HEK293 (cell line): ENCODE measurements around the gene FGFRL1.

Source experiments
- CTCF ChIA-PET: fragments of 350-600 bp; formaldehyde crosslinking; extraction: SDS; loops from one replicate; lab custom pipeline; 2021; ENCODE audit warnings: antibody characterized with exemption; lab: Yijun Ruan, JAX
- POLR2A ChIA-PET: fragments of 300-600 bp; formaldehyde crosslinking; extraction: SDS; loops from one replicate; lab custom pipeline; 2020; ENCODE audit warnings: antibody characterized with exemption, inconsistent platforms; lab: Yijun Ruan, JAX
- H3K27ac ChIP-seq: fragments of 200-500 bp; sonication (Bioruptor generic); 2 replicates; pipeline ENCODE4 v1.5.1; 2014; ENCODE audit warnings: low read depth, low read length, control low read depth, inconsistent platforms; ENCODE audit errors: extremely low read depth
- H3K36me3 ChIP-seq, 2 experiments: fragments of 200-500 bp in 1 of 2; sonication (Bioruptor generic) in 1 of 2; 1 replicate in 1 of 2; 2 replicates in 1 of 2; pipeline ENCODE4 v1.5.1; 2014 to 2017; ENCODE audit warnings: inconsistent platforms in 2 of 2, low read length in 2 of 2; ENCODE audit not compliant: control insufficient read depth in 2 of 2, insufficient read depth in 1 of 2
- H3K4me1 ChIP-seq: fragments of 200-500 bp; sonication (Bioruptor generic); 2 replicates; pipeline ENCODE4 v1.5.1; 2014; ENCODE audit warnings: mild to moderate bottlenecking, low read length, inconsistent platforms; ENCODE audit not compliant: control insufficient read depth, insufficient read depth
- H3K4me3 ChIP-seq: 2 replicates; pipeline ENCODE4 v1.5.1; 2011; ENCODE audit warnings: low read depth, mild to moderate bottlenecking, control low read depth, low read length, moderate library complexity
- H3K9me3 ChIP-seq: fragments of 200-500 bp; sonication (Bioruptor generic); 2 replicates; pipeline ENCODE4 v1.5.1; 2014; ENCODE audit warnings: low read depth, low read length, inconsistent platforms; ENCODE audit not compliant: control insufficient read depth, insufficient read depth
- AEBP2 ChIP-seq: fragments of 450-650 bp; formaldehyde crosslinking; IDR thresholded peaks from 2 replicates; pipeline ENCODE4 v1.5.1; 2016; ENCODE audit warnings: missing biosample characterization, missing genetic modification characterization, borderline replicate concordance
- ELK4 ChIP-seq: IDR thresholded peaks from 2 replicates; pipeline ENCODE4 v1.6.1; 2011; ENCODE audit warnings: mild to moderate bottlenecking, low read depth, low read length, borderline replicate concordance
- KLF10 ChIP-seq: fragments of 450-650 bp; IDR thresholded peaks from 2 replicates; pipeline ENCODE4 v1.5.1; 2018; ENCODE audit warnings: missing biosample characterization, mild to moderate bottlenecking, missing genetic modification characterization
- MZF1 ChIP-seq: fragments of 450-650 bp; formaldehyde crosslinking; IDR thresholded peaks from 2 replicates; pipeline ENCODE4 v1.5.1; 2017; ENCODE audit warnings: missing biosample characterization, missing genetic modification characterization, borderline replicate concordance
- PRDM1 ChIP-seq: fragments of 450-650 bp; formaldehyde crosslinking; IDR thresholded peaks from 2 replicates; pipeline ENCODE4; 2016; ENCODE audit warnings: missing biosample characterization, missing genetic modification characterization
- SALL2 ChIP-seq: fragments of 450-650 bp; formaldehyde crosslinking; IDR thresholded peaks from 2 replicates; pipeline ENCODE4 v1.5.0; 2017; ENCODE audit warnings: missing biosample characterization, mild to moderate bottlenecking, missing genetic modification characterization, borderline replicate concordance
- ZBTB20 ChIP-seq: fragments of 450-650 bp; formaldehyde crosslinking; IDR thresholded peaks from 2 replicates; pipeline ENCODE4 v1.5.1; 2016; ENCODE audit warnings: missing biosample characterization, missing genetic modification characterization
- ZBTB7A ChIP-seq: fragments of 450-650 bp; formaldehyde crosslinking; IDR thresholded peaks from 2 replicates; pipeline ENCODE4 v1.5.1; 2016; ENCODE audit warnings: low read depth, missing biosample characterization, missing genetic modification characterization
- ZEB2 ChIP-seq: fragments of 450-650 bp; formaldehyde crosslinking; IDR thresholded peaks from 2 replicates; pipeline ENCODE4 v1.5.1; 2016; ENCODE audit warnings: missing biosample characterization, missing genetic modification characterization
- ZFHX2 ChIP-seq: fragments of 450-650 bp; formaldehyde crosslinking; conservative IDR thresholded peaks from 2 replicates; pipeline ENCODE4 v1.5.1; 2016; ENCODE audit warnings: missing biosample characterization, missing genetic modification characterization
- ZIC2 ChIP-seq: fragments of 450-650 bp; formaldehyde crosslinking; IDR thresholded peaks from 2 replicates; pipeline ENCODE4 v1.5.1; 2016; ENCODE audit warnings: missing biosample characterization, missing genetic modification characterization
- ZNF140 ChIP-seq: fragments of 450-650 bp; formaldehyde crosslinking; IDR thresholded peaks from 2 replicates; pipeline ENCODE4 v1.5.1; 2016; ENCODE audit warnings: missing biosample characterization, missing genetic modification characterization
- ZNF184 ChIP-seq: fragments of 450-650 bp; IDR thresholded peaks from 2 replicates; pipeline ENCODE4 v1.5.1; 2018; ENCODE audit warnings: missing biosample characterization, mild to moderate bottlenecking, missing genetic modification characterization
- ZNF24 ChIP-seq: fragments of 450-650 bp; formaldehyde crosslinking; IDR thresholded peaks from 2 replicates; pipeline ENCODE4 v1.5.1; 2016; ENCODE audit warnings: missing biosample characterization, missing genetic modification characterization
- ZNF324 ChIP-seq: fragments of 450-650 bp; formaldehyde crosslinking; IDR thresholded peaks from 2 replicates; pipeline ENCODE4 v1.5.1; 2016; ENCODE audit warnings: missing biosample characterization, missing genetic modification characterization
- ZNF530 ChIP-seq: fragments of 450-650 bp; formaldehyde crosslinking; IDR thresholded peaks from 2 replicates; pipeline ENCODE4 v1.5.1; 2016; ENCODE audit warnings: low read depth, missing biosample characterization, missing genetic modification characterization
- ZNF629 ChIP-seq: fragments of 450-650 bp; formaldehyde crosslinking; IDR thresholded peaks from 2 replicates; pipeline ENCODE4 v1.5.1; 2017; ENCODE audit warnings: missing biosample characterization, missing genetic modification characterization
- ZNF654 ChIP-seq: fragments of 450-650 bp; formaldehyde crosslinking; IDR thresholded peaks from 2 replicates; pipeline ENCODE4 v1.5.1; 2016; ENCODE audit warnings: low read depth, missing biosample characterization, missing genetic modification characterization
- ZNF792 ChIP-seq: fragments of 450-650 bp; formaldehyde crosslinking; IDR thresholded peaks from 2 replicates; pipeline ENCODE4 v1.5.1; 2016; ENCODE audit warnings: missing biosample characterization, missing genetic modification characterization
- ZSCAN30 ChIP-seq: fragments of 450-650 bp; IDR thresholded peaks from 2 replicates; pipeline ENCODE4 v1.5.1; 2018; ENCODE audit warnings: missing biosample characterization, mild to moderate bottlenecking, missing genetic modification characterization, moderate library complexity
- ZXDB ChIP-seq: fragments of 450-650 bp; formaldehyde crosslinking; IDR thresholded peaks from 2 replicates; pipeline ENCODE4 v1.5.1; 2016; ENCODE audit warnings: missing biosample characterization, missing genetic modification characterization
- TF ChIP-seq, protein P1 (sequence below): fragments of 450-650 bp; formaldehyde crosslinking; IDR thresholded peaks from 2 replicates; pipeline ENCODE4 v1.5.1; 2016; ENCODE audit warnings: missing biosample characterization, missing genetic modification characterization
- TF ChIP-seq, protein P2 (sequence below): fragments of 450-650 bp; formaldehyde crosslinking; IDR thresholded peaks from 2 replicates; pipeline ENCODE4 v1.5.1; 2016; ENCODE audit warnings: missing biosample characterization, missing genetic modification characterization

The FGFRL1 gene

DNA sequence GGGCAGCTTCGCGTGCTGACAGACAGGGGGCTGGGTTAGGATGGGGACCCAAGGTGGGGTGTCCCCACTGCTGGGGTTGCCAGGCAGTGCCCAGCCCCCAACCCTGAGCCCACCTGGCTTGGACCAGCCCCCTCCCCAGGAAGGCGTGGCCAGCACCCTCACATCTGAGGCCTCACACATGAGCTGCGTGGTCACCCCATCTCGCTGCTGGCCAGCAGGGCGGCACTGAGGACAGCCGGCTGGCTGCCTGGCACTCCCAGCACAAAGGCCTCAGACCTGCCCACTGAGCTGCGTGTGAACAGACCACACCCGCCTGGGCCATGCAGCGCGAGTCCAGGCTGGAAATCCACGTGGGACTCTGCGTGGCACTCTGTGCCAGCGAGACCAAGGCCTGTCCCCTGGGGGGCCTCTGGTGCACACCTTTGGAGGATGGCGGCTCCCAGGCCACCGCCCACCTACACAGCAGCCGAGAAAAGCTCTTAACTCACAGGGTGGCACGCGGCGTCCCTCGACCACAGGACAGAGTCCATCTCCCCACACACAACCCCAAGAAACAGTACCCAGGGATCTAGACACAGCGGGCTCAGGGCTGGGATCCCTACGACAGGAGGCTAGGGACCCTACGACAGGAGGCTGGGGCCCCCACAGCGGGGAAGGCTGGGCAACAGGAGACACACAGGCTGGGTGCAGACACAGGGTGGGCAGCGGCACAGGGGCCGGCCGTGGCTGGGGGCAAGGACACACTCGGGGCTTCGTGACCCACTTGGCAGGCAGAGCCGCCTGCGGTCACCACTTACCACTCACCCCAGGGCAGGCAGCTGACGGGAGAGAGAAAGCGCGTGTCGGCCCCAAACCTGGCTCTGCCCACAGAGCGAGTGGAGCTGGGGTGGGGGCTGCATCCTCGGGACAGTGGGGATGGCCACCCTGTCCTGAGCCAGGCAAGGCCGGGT, 47.9 kb upstream of the FGFRL1 start (continued):
- TF ChIP-seq SALL2 (tag by site-specific recombination) (no peak), ZNF792 (tag by site-specific recombination) (no peak), ZNF530 (no peak), PRDM1 (tag by site-specific recombination) (no peak), AEBP2 (tag by site-specific recombination) (no peak)
- TF ChIP-seq, protein P1, sequence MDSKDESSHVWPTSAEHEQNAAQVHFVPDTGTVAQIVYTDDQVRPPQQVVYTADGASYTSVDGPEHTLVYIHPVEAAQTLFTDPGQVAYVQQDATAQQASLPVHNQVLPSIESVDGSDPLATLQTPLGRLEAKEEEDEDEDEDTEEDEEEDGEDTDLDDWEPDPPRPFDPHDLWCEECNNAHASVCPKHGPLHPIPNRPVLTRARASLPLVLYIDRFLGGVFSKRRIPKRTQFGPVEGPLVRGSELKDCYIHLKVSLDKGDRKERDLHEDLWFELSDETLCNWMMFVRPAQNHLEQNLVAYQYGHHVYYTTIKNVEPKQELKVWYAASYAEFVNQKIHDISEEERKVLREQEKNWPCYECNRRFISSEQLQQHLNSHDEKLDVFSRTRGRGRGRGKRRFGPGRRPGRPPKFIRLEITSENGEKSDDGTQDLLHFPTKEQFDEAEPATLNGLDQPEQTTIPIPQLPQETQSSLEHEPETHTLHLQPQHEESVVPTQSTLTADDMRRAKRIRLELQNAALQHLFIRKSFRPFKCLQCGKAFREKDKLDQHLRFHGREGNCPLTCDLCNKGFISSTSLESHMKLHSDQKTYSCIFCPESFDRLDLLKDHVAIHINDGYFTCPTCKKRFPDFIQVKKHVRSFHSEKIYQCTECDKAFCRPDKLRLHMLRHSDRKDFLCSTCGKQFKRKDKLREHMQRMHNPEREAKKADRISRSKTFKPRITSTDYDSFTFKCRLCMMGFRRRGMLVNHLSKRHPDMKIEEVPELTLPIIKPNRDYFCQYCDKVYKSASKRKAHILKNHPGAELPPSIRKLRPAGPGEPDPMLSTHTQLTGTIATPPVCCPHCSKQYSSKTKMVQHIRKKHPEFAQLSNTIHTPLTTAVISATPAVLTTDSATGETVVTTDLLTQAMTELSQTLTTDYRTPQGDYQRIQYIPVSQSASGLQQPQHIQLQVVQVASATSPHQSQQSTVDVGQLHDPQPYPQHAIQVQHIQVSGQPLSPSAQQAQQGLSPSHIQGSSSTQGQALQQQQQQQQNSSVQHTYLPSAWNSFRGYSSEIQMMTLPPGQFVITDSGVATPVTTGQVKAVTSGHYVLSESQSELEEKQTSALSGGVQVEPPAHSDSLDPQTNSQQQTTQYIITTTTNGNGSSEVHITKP (tag by site-specific recombination): no peak

DNA sequence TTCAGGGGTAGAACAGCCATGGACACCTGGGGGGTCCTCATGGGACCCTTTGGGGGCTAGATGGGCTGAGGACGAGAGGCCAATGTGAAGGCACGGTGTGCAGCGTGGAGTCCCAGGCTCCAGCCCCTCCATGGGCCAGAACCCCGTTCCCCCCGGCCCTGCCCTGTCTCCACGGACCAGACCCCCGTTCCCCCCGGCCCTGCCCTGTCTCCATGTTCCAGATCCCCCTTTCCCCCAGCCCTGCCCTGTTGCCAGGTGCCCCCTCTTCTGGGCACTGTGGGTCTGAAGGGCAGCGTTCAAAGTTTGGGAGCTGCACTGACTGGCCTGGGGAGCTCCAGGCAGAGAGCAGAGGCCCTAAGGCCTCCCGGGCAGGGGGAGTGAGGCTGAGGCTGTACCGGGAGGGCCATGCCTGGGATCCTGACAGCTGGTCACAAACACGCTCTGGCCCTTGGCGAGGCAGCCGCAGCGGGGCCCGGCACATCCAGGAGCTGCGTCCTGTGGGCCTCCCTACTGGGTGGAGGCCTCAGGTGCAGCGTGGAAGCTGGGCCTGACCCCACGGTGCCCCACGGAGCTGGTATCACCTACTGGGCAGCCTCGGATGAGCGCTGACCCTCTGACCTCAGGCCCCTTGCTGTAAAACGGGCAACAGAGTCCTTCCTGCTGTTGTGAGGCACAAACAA, 46.9 kb upstream of the FGFRL1 start:
- ChIA-PET CTCF (no interaction called here), POLR2A (no interaction called here)
- H3K4me3 ChIP-seq: no peak overlapping the region
- TF ChIP-seq ZNF184 (no peak), ZBTB20 (no peak), ZNF324 (tag by site-specific recombination) (no peak), ZNF629 (no peak), ZNF140 (no peak), MZF1 (no peak), KLF10 (no peak), ZXDB (tag by site-specific recombination) (no peak), ZNF24 (tag by site-specific recombination) (no peak), ZFHX2 (tag by site-specific recombination) (no peak), ZBTB7A (tag by site-specific recombination) (no peak), ZNF654 (no peak), ELK4 (no peak), ZEB2 (tag by site-specific recombination) (no peak), ZIC2 (no peak), ZSCAN30 (tag by site-specific recombination) (no peak)
- TF ChIP-seq, protein P2, sequence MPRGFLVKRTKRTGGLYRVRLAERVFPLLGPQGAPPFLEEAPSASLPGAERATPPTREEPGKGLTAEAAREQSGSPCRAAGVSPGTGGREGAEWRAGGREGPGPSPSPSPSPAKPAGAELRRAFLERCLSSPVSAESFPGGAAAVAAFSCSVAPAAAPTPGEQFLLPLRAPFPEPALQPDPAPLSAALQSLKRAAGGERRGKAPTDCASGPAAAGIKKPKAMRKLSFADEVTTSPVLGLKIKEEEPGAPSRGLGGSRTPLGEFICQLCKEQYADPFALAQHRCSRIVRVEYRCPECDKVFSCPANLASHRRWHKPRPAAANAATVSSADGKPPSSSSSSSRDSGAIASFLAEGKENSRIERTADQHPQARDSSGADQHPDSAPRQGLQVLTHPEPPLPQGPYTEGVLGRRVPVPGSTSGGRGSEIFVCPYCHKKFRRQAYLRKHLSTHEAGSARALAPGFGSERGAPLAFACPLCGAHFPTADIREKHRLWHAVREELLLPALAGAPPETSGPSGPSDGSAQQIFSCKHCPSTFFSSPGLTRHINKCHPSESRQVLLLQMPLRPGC (tag by site-specific recombination): no peak
- no peaks in the 10 kb centered on the region for H3K9me3 ChIP-seq
- H3K27ac ChIP-seq: no peak overlapping the region
- no peaks in the 10 kb centered on the region for H3K4me1 ChIP-seq
- peaks cover 0 to 67% of the 10 kb centered on the region in 2 experiments; a peak in 1 of 3 replicates for H3K36me3 ChIP-seq
